ENCODE measurements around the gene YES1.

The YES1 gene

DNA sequence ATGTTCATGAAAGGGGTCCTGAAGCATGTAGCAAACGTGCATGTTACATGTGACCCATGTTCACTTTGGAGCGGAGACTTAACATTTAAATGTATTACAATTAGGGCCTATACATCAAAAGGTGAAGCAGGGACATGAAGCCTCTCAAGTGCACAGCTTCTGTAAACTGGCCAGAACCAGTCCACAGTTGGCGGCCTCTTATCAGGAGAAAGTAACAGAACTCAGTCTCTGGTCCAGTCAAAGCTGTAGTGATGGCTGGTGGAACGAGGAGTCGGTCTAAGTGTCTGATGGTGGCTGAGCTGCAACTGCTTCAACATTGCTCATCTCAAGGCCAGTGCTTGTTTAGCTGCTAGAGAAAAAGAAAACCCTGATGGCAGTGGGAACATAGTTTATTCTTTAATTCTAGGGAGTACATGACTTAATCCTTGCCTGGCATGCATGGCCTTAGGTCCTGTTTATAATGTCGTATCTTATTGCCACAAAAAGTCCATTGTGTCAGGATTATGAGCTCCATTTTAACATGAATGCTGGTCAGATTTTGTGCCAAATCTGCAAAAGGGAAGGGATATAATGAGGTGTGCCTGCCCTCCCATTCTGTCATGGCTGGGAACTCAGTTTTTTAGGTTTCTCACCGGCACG, 22.2 kb upstream of the YES1 start:
- no peak overlapping the region for H3K4me3 ChIP-seq (ENCODE audit: low read depth, low read length)

DNA sequence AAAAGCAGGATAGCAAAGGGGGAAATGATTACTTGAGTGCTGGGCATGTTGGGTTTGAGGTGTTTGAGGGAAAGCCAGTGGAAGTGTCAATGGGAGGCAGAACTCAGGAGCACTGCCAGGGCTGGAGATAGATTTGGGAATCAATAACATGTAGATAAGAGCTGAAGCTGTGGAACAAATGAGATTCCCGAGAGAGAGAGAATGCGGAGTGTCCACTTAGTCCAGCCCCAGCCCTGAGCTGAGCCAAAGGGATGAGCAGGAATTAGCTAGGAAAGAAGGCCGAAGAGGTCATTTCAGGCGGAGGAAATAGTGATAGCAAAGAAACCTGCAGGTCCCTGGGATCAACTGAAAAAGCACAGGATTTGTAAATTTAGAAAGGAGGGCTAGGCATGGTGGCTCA, 21.2 kb upstream of the YES1 start:
- DNase-seq (ENCODE audit: low read depth) = no peak
- TF ChIP-seq, protein P1, sequence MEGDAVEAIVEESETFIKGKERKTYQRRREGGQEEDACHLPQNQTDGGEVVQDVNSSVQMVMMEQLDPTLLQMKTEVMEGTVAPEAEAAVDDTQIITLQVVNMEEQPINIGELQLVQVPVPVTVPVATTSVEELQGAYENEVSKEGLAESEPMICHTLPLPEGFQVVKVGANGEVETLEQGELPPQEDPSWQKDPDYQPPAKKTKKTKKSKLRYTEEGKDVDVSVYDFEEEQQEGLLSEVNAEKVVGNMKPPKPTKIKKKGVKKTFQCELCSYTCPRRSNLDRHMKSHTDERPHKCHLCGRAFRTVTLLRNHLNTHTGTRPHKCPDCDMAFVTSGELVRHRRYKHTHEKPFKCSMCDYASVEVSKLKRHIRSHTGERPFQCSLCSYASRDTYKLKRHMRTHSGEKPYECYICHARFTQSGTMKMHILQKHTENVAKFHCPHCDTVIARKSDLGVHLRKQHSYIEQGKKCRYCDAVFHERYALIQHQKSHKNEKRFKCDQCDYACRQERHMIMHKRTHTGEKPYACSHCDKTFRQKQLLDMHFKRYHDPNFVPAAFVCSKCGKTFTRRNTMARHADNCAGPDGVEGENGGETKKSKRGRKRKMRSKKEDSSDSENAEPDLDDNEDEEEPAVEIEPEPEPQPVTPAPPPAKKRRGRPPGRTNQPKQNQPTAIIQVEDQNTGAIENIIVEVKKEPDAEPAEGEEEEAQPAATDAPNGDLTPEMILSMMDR (conservative IDR thresholded peaks at IDR 0.05; ENCODE audit: low read depth, low read length) = no peak
- H3K4me3 ChIP-seq (ENCODE audit: low read depth, low read length) = no peak overlapping the region

More for the DNA sequence above, 22.2 kb upstream of the YES1 start:
- TF ChIP-seq, protein P1 (conservative IDR thresholded peaks at IDR 0.05; ENCODE audit: low read depth, low read length) = no peak
- no peak for DNase-seq (ENCODE audit: low read depth)

DNA sequence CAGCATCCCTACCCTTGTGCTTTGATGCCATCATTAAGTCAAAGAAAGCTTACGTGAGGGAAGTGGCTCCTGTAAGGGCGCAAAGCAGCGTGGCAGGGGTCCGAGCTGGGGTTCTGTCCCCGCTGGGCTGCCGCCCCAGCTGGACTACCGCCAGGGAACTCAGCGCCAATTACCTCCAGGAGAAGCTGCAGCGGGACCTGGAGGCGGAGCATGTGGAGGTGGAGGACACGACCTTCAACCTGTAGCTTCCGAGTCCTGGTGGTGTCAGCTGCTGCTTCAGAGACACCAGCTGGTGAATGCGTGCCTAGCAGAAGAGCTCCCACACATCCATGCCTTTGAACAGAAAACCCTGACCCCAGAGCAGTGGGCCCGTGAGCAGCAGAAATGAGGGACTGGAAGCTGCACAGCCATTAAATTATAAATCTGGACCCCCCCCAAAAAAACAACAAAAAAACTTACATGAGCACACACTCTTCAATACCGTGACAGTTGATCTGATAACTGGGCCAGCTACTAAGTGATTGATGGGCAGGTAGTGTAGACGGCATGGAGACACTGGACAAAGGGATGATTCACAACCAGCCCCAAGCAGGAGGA, 20.1 kb upstream of the YES1 start:
- peak overlapping the region; percentile 38 for H3K4me3 ChIP-seq (ENCODE audit: low read depth, low read length)
- TF ChIP-seq, protein P1 (conservative IDR thresholded peaks at IDR 0.05; ENCODE audit: low read depth, low read length) = peak; percentile 28
- DNase-seq (ENCODE audit: low read depth) = peak; percentile 58

DNA sequence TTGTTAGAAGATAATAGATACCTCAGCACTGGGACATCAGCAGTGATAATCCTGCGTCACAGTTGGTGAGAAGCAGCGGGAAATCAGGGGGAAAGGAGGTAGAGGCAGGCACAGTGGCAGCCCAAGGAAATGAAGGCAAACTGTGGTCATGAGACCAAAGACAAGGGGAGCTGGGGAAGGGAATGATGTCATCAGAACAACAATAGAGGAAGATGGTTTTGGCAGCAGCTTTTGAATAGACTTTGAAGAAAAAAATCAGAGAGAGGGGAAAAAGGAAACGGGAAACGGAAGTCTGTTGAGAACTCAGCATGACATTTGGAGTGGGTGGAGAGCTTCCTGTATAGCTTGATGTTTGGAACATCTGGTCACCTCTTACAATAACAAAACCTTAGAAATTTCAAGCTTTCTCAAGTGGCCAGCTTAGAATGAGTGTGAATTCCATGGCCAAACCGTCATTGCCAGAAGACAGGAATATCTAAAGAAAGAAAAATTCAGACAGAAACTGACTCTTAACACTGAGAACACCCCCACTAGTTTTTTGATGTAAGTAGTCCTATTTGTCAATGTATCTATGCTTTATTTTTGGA, 18.4 kb upstream of the YES1 start:
- TF ChIP-seq, protein P1 (conservative IDR thresholded peaks at IDR 0.05; ENCODE audit: low read depth, low read length) = no peak
- H3K4me3 ChIP-seq (ENCODE audit: low read depth, low read length) = no peak overlapping the region
- peak; percentile 70 for DNase-seq (ENCODE audit: low read depth)

DNA sequence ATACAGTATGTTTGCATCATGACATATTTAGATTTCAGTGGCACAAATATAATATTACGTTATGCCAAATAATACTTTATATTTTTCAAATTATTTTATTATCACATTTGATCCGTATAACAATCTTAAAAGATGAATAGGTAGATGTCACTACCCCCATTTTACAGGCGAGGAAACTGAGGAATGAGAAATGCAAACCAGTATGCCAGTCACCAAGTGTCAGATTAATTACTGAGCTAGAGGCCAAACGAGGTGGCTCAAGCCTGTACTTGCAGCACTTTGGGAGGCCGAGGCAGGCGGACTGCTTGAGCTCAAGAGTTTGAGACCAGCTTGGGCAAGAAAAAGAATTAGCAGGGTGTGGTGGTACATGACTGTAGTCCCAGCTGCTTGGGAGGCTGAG, 17.4 kb upstream of the YES1 start:
- no peak overlapping the region for H3K4me3 ChIP-seq (ENCODE audit: low read depth, low read length)
- DNase-seq (ENCODE audit: low read depth) = no peak
- TF ChIP-seq, protein P1 (conservative IDR thresholded peaks at IDR 0.05; ENCODE audit: low read depth, low read length) = no peak

DNA sequence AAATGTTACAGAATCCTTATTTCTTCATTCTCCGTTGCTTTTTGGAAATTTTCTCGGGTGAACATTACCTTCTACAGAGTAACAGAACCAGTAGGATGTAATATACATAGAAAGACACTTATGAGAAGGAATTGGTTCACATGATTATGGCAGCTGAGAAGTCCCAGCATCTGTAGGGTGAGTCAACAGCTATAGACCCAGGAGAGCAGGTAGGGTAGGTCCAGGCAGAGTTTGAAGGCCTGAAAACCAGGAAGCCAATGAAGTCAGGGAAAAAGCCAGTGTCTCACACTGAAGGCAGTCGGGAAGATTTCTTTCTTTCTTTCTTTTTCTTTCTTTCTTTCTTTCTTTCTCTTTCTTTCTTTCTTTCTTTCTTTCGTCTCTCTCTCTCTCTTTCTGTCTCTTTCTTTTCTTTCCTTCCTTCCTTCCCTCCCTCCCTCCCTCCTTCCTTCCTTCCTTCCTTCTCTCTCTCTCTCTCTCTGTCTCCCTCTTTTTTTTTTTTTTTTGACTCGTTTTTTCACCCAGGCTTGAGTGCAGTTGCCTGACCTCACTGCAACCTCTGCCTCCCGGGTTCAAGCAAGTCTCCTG, 15.1 kb upstream of the YES1 start:
- H3K4me3 ChIP-seq (ENCODE audit: low read depth, low read length) = no peak overlapping the region
- TF ChIP-seq, protein P1 (conservative IDR thresholded peaks at IDR 0.05; ENCODE audit: low read depth, low read length) = no peak
- DNase-seq (ENCODE audit: low read depth) = no peak

Measured in choroid plexus epithelial cell (primary cell).